A549 (cell line): ENCODE measurements around the gene KIF1A. TPM values are rescaled to one million over a fixed set of nuclear protein-coding genes. Genes with fewer than 3 reads are reported as not detected.

Experiments used
- ATAC-seq, 2 experiments: fragments of 200-7000 bp in 1 of 2; fragments of >200 bp in 1 of 2; cut with Nextera tagmentation in 1 of 2; cut with Tn5 transposase in 1 of 2; 3 replicates each; pipeline versions ENCODE4 v1.8.0 to v1.9.1; 2018 to 2020; ENCODE audit warnings: mild to moderate bottlenecking in 1 of 2, moderate library complexity in 1 of 2
- CTCF ChIA-PET: fragments of 300-600 bp; sonication (Branson Sonifier 250); formaldehyde crosslinking; extraction: SDS; loops from one replicate; lab custom pipeline; 2021; ENCODE audit warnings: antibody characterized with exemption, inconsistent platforms; lab: Yijun Ruan, JAX
- POLR2A ChIA-PET: fragments of 350-600 bp; formaldehyde crosslinking; extraction: SDS; loops from one replicate; lab custom pipeline; 2021; ENCODE audit warnings: antibody characterized with exemption, inconsistent platforms; lab: Yijun Ruan, JAX
- DNase-seq, 2 experiments: peaks; one replicate each; pipeline versions ENCODE4 v3.0.0 to v3.0.0-alpha.2; 2011 to 2016; ENCODE audit warnings: low read depth in 1 of 2, low spot score in 1 of 2
- FAIRE-seq: peaks from 2 replicates; lab custom pipeline; 2011; peaks lifted over from hg19 to GRCh38; lab: Jason Lieb, UNC
- H3K27ac ChIP-seq, 2 experiments: fragments of >200 bp; sonication (Bioruptor Twin); formaldehyde crosslinking; 3 replicates each; pipeline ENCODE4 v1.5.1; 2016 to 2017
- H3K4me1 ChIP-seq: fragments of >200 bp; sonication (Bioruptor Twin); formaldehyde crosslinking; 3 replicates; pipeline ENCODE4 v1.6.1; 2016
- H3K4me2 ChIP-seq: fragments of >200 bp; sonication (Bioruptor Twin); formaldehyde crosslinking; 3 replicates; pipeline ENCODE4 v1.6.1; 2016
- H3K4me3 ChIP-seq: fragments of >200 bp; sonication (Bioruptor Twin); formaldehyde crosslinking; 3 replicates; pipeline ENCODE4 v1.5.1; 2016
- H3K9me3 ChIP-seq: fragments of >200 bp; sonication (Bioruptor Twin); formaldehyde crosslinking; 3 replicates; pipeline ENCODE4 v1.6.1; 2016
- CHD2 ChIP-seq: fragments of 150-350 bp; IDR thresholded peaks from 2 replicates; pipeline ENCODE4 v1.6.1; 2014; ENCODE audit warnings: low read length; ENCODE audit not compliant: partially characterized antibody
- CHD4 ChIP-seq: fragments of 200-600 bp; sonication (generic); IDR thresholded peaks from 2 replicates; pipeline ENCODE4 v1.6.1; 2016; ENCODE audit warnings: antibody characterized with exemption, mild to moderate bottlenecking, borderline replicate concordance
- EHMT2 ChIP-seq: fragments of 200-600 bp; sonication (generic); IDR thresholded peaks from 2 replicates; pipeline ENCODE4 v1.6.1; 2016; ENCODE audit warnings: antibody characterized with exemption, low read depth, mild to moderate bottlenecking, moderate library complexity
- ESRRA ChIP-seq: fragments of 150-350 bp; IDR thresholded peaks from 2 replicates; pipeline ENCODE4 v1.6.1; 2014; ENCODE audit warnings: mild to moderate bottlenecking, low read length, borderline replicate concordance
- FOXS1 ChIP-seq: fragments of 250-450 bp; sonication (Bioruptor Pico); IDR thresholded peaks from 2 replicates; pipeline ENCODE4 v1.5.0; 2020; ENCODE audit warnings: mild to moderate bottlenecking, moderate library complexity
- GATA3 ChIP-seq: IDR thresholded peaks from 2 replicates; pipeline ENCODE4 v1.6.1; 2012; ENCODE audit warnings: borderline replicate concordance
- HEYL ChIP-seq: fragments of 250-450 bp; sonication (Bioruptor Pico); IDR thresholded peaks from 2 replicates; pipeline ENCODE4 v1.8.0; 2021; ENCODE audit warnings: mild to moderate bottlenecking, moderate library complexity
- HOXB13 ChIP-seq: fragments of 250-450 bp; sonication (Bioruptor Pico); IDR thresholded peaks from 2 replicates; pipeline ENCODE4 v1.5.0; 2020; ENCODE audit warnings: low read depth, mild to moderate bottlenecking, moderate library complexity
- HOXB5 ChIP-seq: fragments of 250-450 bp; sonication (Bioruptor Pico); IDR thresholded peaks from 2 replicates; pipeline ENCODE4 v1.5.0; 2020; ENCODE audit warnings: mild to moderate bottlenecking, moderate library complexity
- KDM1A ChIP-seq: fragments of 200-600 bp; sonication (generic); IDR thresholded peaks from 2 replicates; pipeline ENCODE4 v1.6.1; 2016; ENCODE audit warnings: low read depth, mild to moderate bottlenecking
- KDM5A ChIP-seq: fragments of 200-600 bp; sonication (generic); IDR thresholded peaks from 2 replicates; pipeline ENCODE4 v1.6.1; 2016; ENCODE audit warnings: antibody characterized with exemption, mild to moderate bottlenecking
- NR3C1 ChIP-seq: fragments of >200 bp; sonication (Bioruptor Twin); formaldehyde crosslinking; IDR thresholded peaks from 3 replicates; pipeline ENCODE4 v1.6.1; 2017
- PHF8 ChIP-seq: fragments of 200-600 bp; sonication (generic); IDR thresholded peaks from 2 replicates; pipeline ENCODE4 v1.6.1; 2016; ENCODE audit warnings: low read depth, mild to moderate bottlenecking, antibody characterized with exemption, moderate library complexity, borderline replicate concordance
- POLR2AphosphoS2 ChIP-seq: conservative IDR thresholded peaks from 2 replicates; pipeline ENCODE4 v1.6.1; 2012; ENCODE audit warnings: low read length, improper control_type of control experiment, inconsistent platforms
- RARB ChIP-seq: fragments of 250-450 bp; sonication (Bioruptor Pico); IDR thresholded peaks from 2 replicates; pipeline ENCODE4 v1.8.0; 2021; ENCODE audit warnings: mild to moderate bottlenecking, moderate library complexity
- RFX5 ChIP-seq: fragments of 450-650 bp; IDR thresholded peaks from 2 replicates; pipeline ENCODE4 v1.7.1; 2014; ENCODE audit warnings: antibody characterized with exemption, mild to moderate bottlenecking, moderate library complexity
- ZC3H11A ChIP-seq: fragments of 450-650 bp; IDR thresholded peaks from 2 replicates; pipeline ENCODE4 v1.6.1; 2014; ENCODE audit warnings: antibody characterized with exemption, mild to moderate bottlenecking
- ZNF302 ChIP-seq: fragments of 250-450 bp; sonication (Bioruptor Pico); IDR thresholded peaks from 2 replicates; pipeline ENCODE4 v1.9.0; 2021; ENCODE audit warnings: inconsistent platforms, mild to moderate bottlenecking, moderate library complexity
- WGBS: methylation state at CpG from one replicate; pipeline ENCODE4 v1.1.6; 2017; ENCODE audit errors: missing lambda C conversion rate; 5-methylcytosine and 5-hydroxymethylcytosine counted together
- polyA plus RNA-seq, 4 experiments: library from polyadenylated mRNA; depleted of rRNA in 3 of 4; stranded (reverse); fragments of >200 nt; fragmentation: RNase III in 1 of 4; extraction: RNeasy Plus Mini Kit Qiagen cat#74134 plus additional on column Dnase treatment in 1 of 4; gene quantifications; 2 replicates in 3 of 4; 3 replicates in 1 of 4; pipeline ENCODE4 v1.2.3, GENCODE V29; 2011 to 2017
- TF ChIP-seq, protein P1 (sequence below): IDR thresholded peaks from 2 replicates; pipeline ENCODE4 v1.6.1; 2012
- TF ChIP-seq, protein P2 (sequence below): fragments of >200 bp; sonication (Bioruptor Twin); formaldehyde crosslinking; IDR thresholded peaks from 3 replicates; pipeline ENCODE4 v1.5.1; 2016

KIF1A gene
- polyA plus RNA-seq, 2 of the 4 experiments (the other 2 are of a cell fraction) = 0.28 to 0.50 TPM

DNA sequence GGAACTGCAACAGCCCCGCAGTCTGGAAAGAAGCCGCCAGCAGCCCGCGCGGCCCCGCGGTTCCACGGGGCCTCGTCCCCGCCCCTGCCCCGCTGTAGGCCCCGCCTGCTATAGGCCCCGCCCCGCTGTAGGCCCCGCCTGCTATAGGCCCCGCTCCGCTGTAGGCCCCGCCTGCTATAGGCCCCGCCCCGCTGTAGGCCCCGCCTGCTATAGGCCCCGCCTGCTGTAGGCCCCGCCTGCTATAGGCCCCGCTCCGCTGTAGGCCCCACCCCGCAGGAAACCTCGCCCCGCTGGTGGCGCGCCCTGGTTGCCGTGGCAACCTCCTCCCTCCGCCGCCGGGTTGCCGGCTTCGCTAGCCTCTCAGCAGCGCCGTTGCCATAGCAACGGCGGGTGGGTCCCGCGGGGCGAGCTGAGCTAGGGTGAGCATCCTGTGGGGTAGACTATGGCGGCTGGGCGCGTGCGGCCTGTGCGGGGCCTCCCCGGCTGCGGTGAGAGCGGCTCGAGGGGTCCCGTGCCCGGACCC lies 12.2 kb upstream of the KIF1A start:
- TF ChIP-seq GATA3 (no peak), ESRRA (no peak), KDM1A (peak; percentile 44; the same call in 1 of the 2 replicates), RFX5 (0 out of 2 replicates have a peak, but pooled peaks have one; percentile 64)
- TF ChIP-seq, protein P1, sequence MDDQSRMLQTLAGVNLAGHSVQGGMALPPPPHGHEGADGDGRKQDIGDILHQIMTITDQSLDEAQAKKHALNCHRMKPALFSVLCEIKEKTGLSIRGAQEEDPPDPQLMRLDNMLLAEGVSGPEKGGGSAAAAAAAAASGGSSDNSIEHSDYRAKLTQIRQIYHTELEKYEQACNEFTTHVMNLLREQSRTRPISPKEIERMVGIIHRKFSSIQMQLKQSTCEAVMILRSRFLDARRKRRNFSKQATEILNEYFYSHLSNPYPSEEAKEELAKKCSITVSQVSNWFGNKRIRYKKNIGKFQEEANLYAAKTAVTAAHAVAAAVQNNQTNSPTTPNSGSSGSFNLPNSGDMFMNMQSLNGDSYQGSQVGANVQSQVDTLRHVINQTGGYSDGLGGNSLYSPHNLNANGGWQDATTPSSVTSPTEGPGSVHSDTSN = no peak
- TF ChIP-seq, all 56 proteins: peak for 2
- peak overlapping the region; percentile 34; the same call in 2 of the 3 replicates for H3K4me3 ChIP-seq

DNA sequence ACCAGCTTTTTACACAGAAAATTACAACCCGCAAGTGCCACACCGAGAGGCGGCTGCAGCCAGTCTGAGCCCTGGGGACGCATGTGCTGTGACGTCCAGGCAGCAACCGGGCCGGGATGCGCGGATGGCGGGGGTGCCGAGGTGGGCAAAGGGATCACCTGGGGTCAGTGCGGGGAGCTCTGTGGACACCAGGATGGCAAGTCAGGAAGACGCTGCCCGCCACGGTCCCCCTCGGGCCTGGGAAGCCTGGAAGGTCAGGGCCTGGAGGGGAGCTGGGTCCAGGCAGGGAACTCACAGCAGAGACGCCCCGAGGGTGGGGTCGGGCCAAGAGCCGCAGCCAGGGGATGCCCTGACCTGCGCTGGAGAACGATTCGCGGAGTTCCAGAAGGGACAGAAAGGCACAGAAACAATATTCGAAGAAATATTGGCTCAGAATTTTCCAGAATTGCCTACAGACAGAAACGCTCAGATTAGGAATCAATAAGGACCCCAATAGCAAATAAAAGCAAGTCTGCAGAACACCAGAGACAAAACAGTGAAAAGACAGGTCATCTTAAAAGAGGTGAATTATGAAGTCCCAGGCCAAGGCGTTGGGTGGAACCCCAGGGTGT lies 11.7 kb upstream of the KIF1A start:
- Histone ChIP-seq H3K9me3 (peaks cover 7% of the 10 kb centered on the region; the same call in 1 of the 3 replicates), H3K4me3 (peak overlapping the region; percentile 34; the same call in 2 of the 3 replicates), H3K4me1 (peaks cover 14% of the 10 kb centered on the region; the same call in 1 of the 3 replicates), H3K27ac (no peak overlapping the region), H3K4me2 (peak overlapping the region; percentile 95)
- no peak for DNase-seq
- WGBS = 56% methylated on average over 23 of the region's 27 CpGs
- FAIRE-seq = no peak
- TF ChIP-seq RARB (CRISPR knock-in tag) (no peak), HEYL (CRISPR knock-in tag) (no peak), CHD2 (no peak), CHD4 (no peak), PHF8 (no peak), KDM1A (no peak), KDM5A (no peak), POLR2AphosphoS2 (no peak), NR3C1 (no peak), EHMT2 (no peak), HOXB13 (CRISPR knock-in tag) (no peak)
- TF ChIP-seq, protein P2, sequence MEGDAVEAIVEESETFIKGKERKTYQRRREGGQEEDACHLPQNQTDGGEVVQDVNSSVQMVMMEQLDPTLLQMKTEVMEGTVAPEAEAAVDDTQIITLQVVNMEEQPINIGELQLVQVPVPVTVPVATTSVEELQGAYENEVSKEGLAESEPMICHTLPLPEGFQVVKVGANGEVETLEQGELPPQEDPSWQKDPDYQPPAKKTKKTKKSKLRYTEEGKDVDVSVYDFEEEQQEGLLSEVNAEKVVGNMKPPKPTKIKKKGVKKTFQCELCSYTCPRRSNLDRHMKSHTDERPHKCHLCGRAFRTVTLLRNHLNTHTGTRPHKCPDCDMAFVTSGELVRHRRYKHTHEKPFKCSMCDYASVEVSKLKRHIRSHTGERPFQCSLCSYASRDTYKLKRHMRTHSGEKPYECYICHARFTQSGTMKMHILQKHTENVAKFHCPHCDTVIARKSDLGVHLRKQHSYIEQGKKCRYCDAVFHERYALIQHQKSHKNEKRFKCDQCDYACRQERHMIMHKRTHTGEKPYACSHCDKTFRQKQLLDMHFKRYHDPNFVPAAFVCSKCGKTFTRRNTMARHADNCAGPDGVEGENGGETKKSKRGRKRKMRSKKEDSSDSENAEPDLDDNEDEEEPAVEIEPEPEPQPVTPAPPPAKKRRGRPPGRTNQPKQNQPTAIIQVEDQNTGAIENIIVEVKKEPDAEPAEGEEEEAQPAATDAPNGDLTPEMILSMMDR = no peak
- CTCF ChIA-PET = interaction anchor here (1.5 kb wide), 1 partner anchor 9 kb away, joined by 5 read pairs; no protein-coding TSS in a partner anchor
- POLR2A ChIA-PET = no interaction called here
- no peak for ATAC-seq

More for the DNA sequence above, 12.2 kb upstream of the KIF1A start:
- ATAC-seq (peak; percentile 76 to 88), DNase-seq (peak; percentile 81 to 92), FAIRE-seq (no peak)
- Histone ChIP-seq H3K9me3 (0 out of 3 replicates have a peak, but pooled peaks cover 2% of the 10 kb centered on the region), H3K4me1 (peaks cover 14% of the 10 kb centered on the region; the same call in 1 of the 3 replicates), H3K4me2 (peak overlapping the region; percentile 95), H3K27ac (no peak overlapping the region)
- POLR2A ChIA-PET = no interaction called here
- CTCF ChIA-PET = interaction anchor here (1.0 to 1.5 kb wide), 2 partner anchors 8 to 14 kb away, joined by 3 to 5 read pairs; no protein-coding TSS in a partner anchor
- WGBS = 0% methylated on average over 8 of the region's 54 CpGs

DNA sequence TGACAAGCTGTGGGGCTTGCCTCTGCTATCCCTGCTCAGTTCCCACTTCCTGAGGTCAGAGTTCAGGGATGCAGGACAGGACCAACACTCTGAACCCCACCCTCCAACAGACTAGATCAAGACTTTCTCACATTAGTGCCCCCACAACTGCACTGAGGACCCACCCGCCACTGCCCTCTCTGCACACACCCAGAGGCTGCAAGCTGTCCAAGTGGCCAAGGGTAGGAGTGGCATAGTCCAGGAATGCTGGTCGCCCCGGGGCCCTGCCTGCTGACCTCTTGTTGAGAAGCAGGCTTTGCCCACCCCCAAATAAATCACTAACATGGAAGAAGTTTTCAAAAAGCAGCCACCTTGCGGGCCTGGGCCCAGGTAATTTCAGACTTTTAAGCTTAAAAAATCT lies 5.5 kb upstream of the KIF1A start:
- Histone ChIP-seq H3K4me1 (peaks cover 9% of the 10 kb centered on the region; the same call in 2 of the 3 replicates), H3K4me2 (no peak overlapping the region), H3K4me3 (no peak overlapping the region), H3K27ac (no peak overlapping the region), H3K9me3 (peaks cover 24% of the 10 kb centered on the region)
- DNase-seq = no peak
- CTCF ChIA-PET = interaction anchor here (1.0 to 5.5 kb wide), 3 partner anchors 14 to 26 kb away, joined by 3 to 37 read pairs (median 22); no protein-coding TSS in a partner anchor
- POLR2A ChIA-PET = no interaction called here
- FAIRE-seq = no peak
- no peak for ATAC-seq
- no peak for TF ChIP-seq RFX5
- TF ChIP-seq PHF8 = no peak
- TF ChIP-seq NR3C1 = no peak
- TF ChIP-seq FOXS1 (CRISPR knock-in tag) = no peak
- no peak for TF ChIP-seq CHD2
- TF ChIP-seq ZNF302 = no peak
- TF ChIP-seq ZC3H11A = no peak
- no peak for TF ChIP-seq HEYL (CRISPR knock-in tag)
- no peak for TF ChIP-seq HOXB5 (CRISPR knock-in tag)
- no peak for TF ChIP-seq RARB (CRISPR knock-in tag)
- 40% methylated on average over 4 of the region's 4 CpGs for WGBS
